SK-N-SH (cell line): Measurements from ENCODE around the gene AFAP1. TPM values are rescaled to one million over a fixed set of nuclear protein-coding genes. Genes with fewer than 3 reads are reported as not detected.

Source experiments
- CHD2 ChIP-seq: fragments of 150-350 bp; IDR thresholded peaks from 2 replicates; pipeline ENCODE4 v1.6.1; 2018; ENCODE audit warnings: low read length; ENCODE audit not compliant: partially characterized antibody
- EP300 ChIP-seq, 2 experiments: IDR thresholded peaks; 2 replicates each; pipeline versions ENCODE4 v1.4.0 to v1.6.1; 2012; ENCODE audit warnings: borderline replicate concordance in 1 of 2, low read depth in 1 of 2, low read length in 1 of 2
- FOXJ3 ChIP-seq: sonication (generic); formaldehyde crosslinking; IDR thresholded peaks from 2 replicates; pipeline ENCODE4 v1.5.1; 2020; ENCODE audit warnings: mild to moderate bottlenecking, missing genetic modification reagents
- FOXM1 ChIP-seq: IDR thresholded peaks from 2 replicates; pipeline ENCODE4 v1.4.0; 2012; ENCODE audit warnings: low read depth, mild to moderate bottlenecking
- JUND ChIP-seq: IDR thresholded peaks from 2 replicates; pipeline ENCODE4 v1.4.0; 2012
- MEF2A ChIP-seq: IDR thresholded peaks from 2 replicates; pipeline ENCODE4 v1.4.0; 2012; ENCODE audit warnings: low read depth, borderline replicate concordance
- MXI1 ChIP-seq: IDR thresholded peaks from 2 replicates; pipeline ENCODE4 v1.6.1; 2012; ENCODE audit warnings: mild to moderate bottlenecking, low read depth, low read length, improper control_type of control experiment
- POLR2AphosphoS5 ChIP-seq: IDR thresholded peaks from 2 replicates; pipeline ENCODE4 v1.6.1; 2012; ENCODE audit warnings: low read depth, low read length
- RAD21 ChIP-seq: IDR thresholded peaks from 2 replicates; pipeline ENCODE4 v1.6.1; 2012; ENCODE audit warnings: mild to moderate bottlenecking, low read length
- RFX5 ChIP-seq: IDR thresholded peaks from 2 replicates; pipeline ENCODE4 v1.6.1; 2012; ENCODE audit warnings: mild to moderate bottlenecking, improper control_type of control experiment, low read length
- SMC3 ChIP-seq: IDR thresholded peaks from 2 replicates; pipeline ENCODE4 v1.6.1; 2012; ENCODE audit warnings: low read depth, low read length, improper control_type of control experiment
- TCF12 ChIP-seq: IDR thresholded peaks from 2 replicates; pipeline ENCODE4 v1.4.0; 2012
- TEAD4 ChIP-seq: IDR thresholded peaks from 2 replicates; pipeline ENCODE4 v1.4.0; 2012; ENCODE audit warnings: mild to moderate bottlenecking, borderline replicate concordance; ENCODE audit not compliant: insufficient read depth
- YY1 ChIP-seq: IDR thresholded peaks from 2 replicates; pipeline ENCODE4 v1.4.0; 2012; ENCODE audit warnings: low read depth, mild to moderate bottlenecking
- polyA plus RNA-seq, 3 experiments: library from polyadenylated mRNA; depleted of rRNA; stranded (reverse); fragments of >200 nt; gene quantifications; 2 replicates each; pipeline ENCODE4 v1.2.3, GENCODE V29; 2012
- TF ChIP-seq, protein P1 (sequence below): IDR thresholded peaks from 2 replicates; pipeline ENCODE4 v1.4.0; 2012; ENCODE audit warnings: low read depth, borderline replicate concordance
- TF ChIP-seq, protein P2 (sequence below): fragments of 150-350 bp; IDR thresholded peaks from 2 replicates; pipeline ENCODE4 v1.6.1; 2017; ENCODE audit warnings: antibody characterized with exemption, low read length, low read depth, borderline replicate concordance
- TF ChIP-seq, protein P3 (sequence below): IDR thresholded peaks from 2 replicates; pipeline ENCODE4; 2012

The AFAP1 gene
- polyA plus RNA-seq, 1 of the 3 experiments (the other 2 are of a cell fraction) = 67.9 TPM

DNA sequence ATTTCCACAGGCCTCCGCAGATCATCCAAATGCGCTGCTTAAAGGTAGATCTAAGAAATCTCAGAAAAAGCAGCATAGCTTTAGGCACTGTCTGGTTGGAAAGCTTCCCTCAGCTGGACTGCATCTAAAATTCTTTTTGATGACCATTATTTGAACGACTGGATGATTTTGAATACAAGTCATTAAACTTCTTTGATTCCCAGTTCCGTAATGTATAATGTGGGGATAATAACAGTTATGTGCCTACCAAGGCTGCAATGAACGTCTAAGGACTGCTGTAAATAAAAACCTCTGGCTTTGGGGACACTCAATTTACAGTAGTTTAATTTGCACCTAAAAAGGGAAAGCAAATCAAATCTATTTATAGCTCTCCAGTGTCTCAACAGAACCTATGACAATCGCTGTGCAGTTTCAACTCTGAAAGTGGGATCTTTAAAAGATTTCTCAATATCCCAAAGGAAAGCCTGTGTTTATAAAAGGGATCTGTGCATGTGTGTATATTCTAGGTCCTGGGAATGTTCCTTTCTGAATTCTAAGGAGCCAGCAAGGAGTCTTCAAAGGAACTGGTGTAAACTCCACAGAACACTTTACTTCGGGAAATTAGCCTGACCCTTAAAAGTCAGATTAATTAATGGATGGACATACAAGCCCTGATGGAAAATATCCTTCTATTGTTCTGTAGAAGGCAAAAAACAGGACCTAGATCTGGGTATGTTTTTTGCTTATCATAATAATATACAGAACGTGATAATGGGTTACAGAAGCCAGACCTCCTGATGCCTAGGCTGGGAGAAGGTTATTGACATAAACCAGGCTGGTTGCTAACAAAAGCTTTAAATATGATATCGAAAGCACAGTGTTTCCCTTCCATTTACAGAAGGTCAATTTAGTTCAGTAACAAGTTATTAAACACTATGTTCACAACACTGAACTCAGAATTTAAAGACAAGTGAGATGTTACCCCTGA lies 53.4 kb downstream of the AFAP1 start (continued):
- TF ChIP-seq CHD2 = peak; percentile 83
- TF ChIP-seq EP300 (IDR thresholded peaks at IDR 0.05; ENCODE audit: borderline replicate concordance in 1 of 2, low read depth in 1 of 2, low read length in 1 of 2) = peak in 1 of 2 experiments; percentile 99; a peak in 2 of 4 replicates
- TF ChIP-seq, protein P1, sequence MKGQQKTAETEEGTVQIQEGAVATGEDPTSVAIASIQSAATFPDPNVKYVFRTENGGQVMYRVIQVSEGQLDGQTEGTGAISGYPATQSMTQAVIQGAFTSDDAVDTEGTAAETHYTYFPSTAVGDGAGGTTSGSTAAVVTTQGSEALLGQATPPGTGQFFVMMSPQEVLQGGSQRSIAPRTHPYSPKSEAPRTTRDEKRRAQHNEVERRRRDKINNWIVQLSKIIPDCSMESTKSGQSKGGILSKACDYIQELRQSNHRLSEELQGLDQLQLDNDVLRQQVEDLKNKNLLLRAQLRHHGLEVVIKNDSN = no peak
- TF ChIP-seq FOXJ3 = peak; percentile 81
- peak; percentile 82 for TF ChIP-seq TCF12
- TF ChIP-seq MEF2A = no peak
- TF ChIP-seq, protein P2, sequence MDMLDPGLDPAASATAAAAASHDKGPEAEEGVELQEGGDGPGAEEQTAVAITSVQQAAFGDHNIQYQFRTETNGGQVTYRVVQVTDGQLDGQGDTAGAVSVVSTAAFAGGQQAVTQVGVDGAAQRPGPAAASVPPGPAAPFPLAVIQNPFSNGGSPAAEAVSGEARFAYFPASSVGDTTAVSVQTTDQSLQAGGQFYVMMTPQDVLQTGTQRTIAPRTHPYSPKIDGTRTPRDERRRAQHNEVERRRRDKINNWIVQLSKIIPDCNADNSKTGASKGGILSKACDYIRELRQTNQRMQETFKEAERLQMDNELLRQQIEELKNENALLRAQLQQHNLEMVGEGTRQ = no peak
- no peak for TF ChIP-seq JUND
- no peak; the same call in 1 of the 2 replicates for TF ChIP-seq RFX5
- TF ChIP-seq, protein P3, sequence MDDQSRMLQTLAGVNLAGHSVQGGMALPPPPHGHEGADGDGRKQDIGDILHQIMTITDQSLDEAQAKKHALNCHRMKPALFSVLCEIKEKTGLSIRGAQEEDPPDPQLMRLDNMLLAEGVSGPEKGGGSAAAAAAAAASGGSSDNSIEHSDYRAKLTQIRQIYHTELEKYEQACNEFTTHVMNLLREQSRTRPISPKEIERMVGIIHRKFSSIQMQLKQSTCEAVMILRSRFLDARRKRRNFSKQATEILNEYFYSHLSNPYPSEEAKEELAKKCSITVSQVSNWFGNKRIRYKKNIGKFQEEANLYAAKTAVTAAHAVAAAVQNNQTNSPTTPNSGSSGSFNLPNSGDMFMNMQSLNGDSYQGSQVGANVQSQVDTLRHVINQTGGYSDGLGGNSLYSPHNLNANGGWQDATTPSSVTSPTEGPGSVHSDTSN = no peak
- no peak for TF ChIP-seq FOXM1
- TF ChIP-seq MXI1 = peak; percentile 46; the same call in 1 of the 2 replicates
- TF ChIP-seq RAD21 = peak; percentile 34
- TF ChIP-seq SMC3 = no peak
- TF ChIP-seq TEAD4 = no peak
- TF ChIP-seq POLR2AphosphoS5 = peak; percentile 68
- TF ChIP-seq YY1 = no peak
